IMR-90 (cell line): ENCODE data around the gene TMEM120A. TPM values are rescaled to one million over a fixed set of nuclear protein-coding genes. Genes with fewer than 3 reads are reported as not detected.

Source experiments
- ATAC-seq: fragments of 200-7000 bp; cut with Tn5 transposase; 2 replicates; pipeline ENCODE4 v1.9.1; 2020; ENCODE audit warnings: low read depth, mild to moderate bottlenecking, moderate library complexity
- BruUV-seq: library from RNA; stranded (reverse); fragments of 400-500 nt; replicated peaks from 2 replicates; lab custom pipeline; 2021; lab: Mats Ljungman, UMichigan
- CTCF ChIA-PET: fragments of 300-600 bp; formaldehyde crosslinking; extraction: SDS; loops from one replicate; lab custom pipeline; 2021; ENCODE audit warnings: antibody characterized with exemption; lab: Yijun Ruan, JAX
- POLR2A ChIA-PET: fragments of 300-600 bp; sonication (Branson Sonifier 250); formaldehyde crosslinking; loops from one replicate; lab custom pipeline; 2022; ENCODE audit warnings: antibody characterized with exemption; ENCODE audit not compliant: unreplicated experiment; lab: Charles Lee
- DNase-seq: peaks from one replicate; pipeline ENCODE4 v3.0.0; 2013
- H2AFZ ChIP-seq: replicated peaks from 2 replicates; pipeline ENCODE3; 2013; ENCODE audit warnings: low read length, mild to moderate bottlenecking; ENCODE audit not compliant: poor library complexity
- H2AK5ac ChIP-seq: 2 replicates; pipeline ENCODE4 v1.6.1; 2013; ENCODE audit warnings: low read depth, low read length, inconsistent platforms
- H2AK9ac ChIP-seq: replicated peaks from 2 replicates; pipeline ENCODE3; 2013; ENCODE audit warnings: mild to moderate bottlenecking, low read depth, low read length, moderate library complexity; ENCODE audit not compliant: poor library complexity
- H2BK120ac ChIP-seq: 2 replicates; pipeline ENCODE4 v1.6.1; 2013; ENCODE audit warnings: low read depth, low read length, inconsistent platforms
- H2BK15ac ChIP-seq: 3 replicates; pipeline ENCODE4 v1.6.1; 2013; ENCODE audit warnings: low read depth, low read length, inconsistent platforms
- H2BK20ac ChIP-seq: 2 replicates; pipeline ENCODE4 v1.6.1; 2013; ENCODE audit warnings: low read depth, mild to moderate bottlenecking, inconsistent platforms, low read length, moderate library complexity
- H2BK5ac ChIP-seq: 2 replicates; pipeline ENCODE4 v1.6.1; 2013; ENCODE audit warnings: mild to moderate bottlenecking, low read depth, low read length, inconsistent platforms; ENCODE audit not compliant: poor library complexity, severe bottlenecking
- H3K14ac ChIP-seq: replicated peaks from 2 replicates; pipeline ENCODE4 v1.6.1; 2013; ENCODE audit warnings: low read depth, low read length, inconsistent platforms
- H3K18ac ChIP-seq: 2 replicates; pipeline ENCODE4 v1.6.1; 2013; ENCODE audit warnings: low read depth, low read length, control low read depth
- H3K23ac ChIP-seq: 2 replicates; pipeline ENCODE4 v1.6.1; 2013; ENCODE audit warnings: low read depth, low read length, inconsistent platforms
- H3K27ac ChIP-seq: 2 replicates; pipeline ENCODE4 v1.5.1; 2013; ENCODE audit warnings: mild to moderate bottlenecking, control low read depth, low read length; ENCODE audit not compliant: insufficient read depth
- H3K27me3 ChIP-seq: 2 replicates; pipeline ENCODE4 v1.6.1; 2013; ENCODE audit warnings: low read length; ENCODE audit not compliant: control insufficient read depth, insufficient read depth
- H3K36me3 ChIP-seq: 2 replicates; pipeline ENCODE4 v1.6.1; 2013; ENCODE audit warnings: low read length, mixed read lengths; ENCODE audit not compliant: control insufficient read depth, insufficient read depth
- H3K4ac ChIP-seq: 2 replicates; pipeline ENCODE4 v1.6.1; 2013; ENCODE audit warnings: low read depth, low read length, inconsistent platforms
- H3K4me1 ChIP-seq: 2 replicates; pipeline ENCODE4 v1.6.1; 2013; ENCODE audit warnings: low read length, mixed read lengths; ENCODE audit not compliant: control insufficient read depth, insufficient read depth
- H3K4me2 ChIP-seq: 2 replicates; pipeline ENCODE4 v1.6.1; 2013; ENCODE audit warnings: low read depth, mild to moderate bottlenecking, control low read depth, low read length, moderate library complexity
- H3K4me3 ChIP-seq: 2 replicates; pipeline ENCODE4 v1.5.1; 2013; ENCODE audit warnings: low read depth, mild to moderate bottlenecking, control low read depth, low read length, moderate library complexity; ENCODE audit not compliant: insufficient read depth
- H3K56ac ChIP-seq: 2 replicates; pipeline ENCODE4 v1.6.1; 2013; ENCODE audit warnings: low read length, inconsistent platforms; ENCODE audit not compliant: insufficient read depth; ENCODE audit errors: extremely low read depth
- H3K79me1 ChIP-seq, 2 experiments: 2 replicates each; pipeline ENCODE4 v1.6.1; 2013; ENCODE audit warnings: low read length in 2 of 2, inconsistent platforms in 1 of 2, low read depth in 1 of 2
- H3K9ac ChIP-seq: 2 replicates; pipeline ENCODE4 v1.6.1; 2013; ENCODE audit warnings: low read depth, low read length, control low read depth
- H3K9me1 ChIP-seq: 2 replicates; pipeline ENCODE4 v1.6.1; 2013; ENCODE audit warnings: low read length, inconsistent platforms; ENCODE audit not compliant: insufficient read depth
- H3K9me3 ChIP-seq: 2 replicates; pipeline ENCODE4 v1.6.1; 2013; ENCODE audit warnings: low read length; ENCODE audit not compliant: control insufficient read depth, insufficient read depth
- H4K20me1 ChIP-seq: 2 replicates; pipeline ENCODE4 v1.6.1; 2013; ENCODE audit warnings: low read length, inconsistent platforms; ENCODE audit not compliant: insufficient read depth
- H4K5ac ChIP-seq: 2 replicates; pipeline ENCODE4 v1.6.1; 2013; ENCODE audit warnings: mild to moderate bottlenecking, low read depth, low read length, control low read depth
- H4K8ac ChIP-seq, 2 experiments: 2 replicates each; pipeline ENCODE4 v1.6.1; 2013; ENCODE audit warnings: low read depth in 2 of 2, low read length in 2 of 2, control low read depth in 1 of 2, inconsistent platforms in 1 of 2
- H4K91ac ChIP-seq: 2 replicates; pipeline ENCODE4 v1.6.1; 2013; ENCODE audit warnings: low read depth, low read length, inconsistent platforms; ENCODE audit not compliant: insufficient read depth
- BHLHE40 ChIP-seq: fragments of 150-350 bp; IDR thresholded peaks from 2 replicates; pipeline ENCODE4 v1.6.1; 2016; ENCODE audit warnings: mild to moderate bottlenecking, low read depth, low read length
- CEBPB ChIP-seq: IDR thresholded peaks from 2 replicates; pipeline ENCODE4 v1.6.1; 2012; ENCODE audit warnings: low read depth, low read length, improper control_type of control experiment
- CTCF ChIP-seq: conservative IDR thresholded peaks from 2 replicates; pipeline ENCODE4 v1.5.1; 2012; ENCODE audit warnings: mild to moderate bottlenecking, low read depth, low read length, improper control_type of control experiment
- ELK1 ChIP-seq: fragments of 150-350 bp; IDR thresholded peaks from 2 replicates; pipeline ENCODE4 v1.6.1; 2016; ENCODE audit warnings: low read depth, mild to moderate bottlenecking, low read length, moderate library complexity, borderline replicate concordance
- MAZ ChIP-seq: IDR thresholded peaks from 2 replicates; pipeline ENCODE4 v1.6.1; 2012; ENCODE audit warnings: low read depth, mild to moderate bottlenecking, low read length, improper control_type of control experiment, moderate library complexity, borderline replicate concordance
- MXI1 ChIP-seq: IDR thresholded peaks from 2 replicates; pipeline ENCODE4 v1.6.1; 2012; ENCODE audit warnings: low read depth, mild to moderate bottlenecking, low read length, moderate library complexity, borderline replicate concordance
- NFE2L2 ChIP-seq: fragments of 150-350 bp; IDR thresholded peaks from 2 replicates; pipeline ENCODE4 v1.6.1; 2016; ENCODE audit warnings: low read depth, mild to moderate bottlenecking, low read length
- USF2 ChIP-seq: fragments of 150-350 bp; IDR thresholded peaks from 2 replicates; pipeline ENCODE4 v1.6.1; 2017; ENCODE audit warnings: mild to moderate bottlenecking, antibody characterized with exemption, low read length, low read depth
- WGBS, 2 experiments: methylation state at CpG; one replicate each; pipeline versions ENCODE4 v1.1.5 to v1.1.7; 2013; ENCODE audit warnings: missing lambda C conversion rate in 2 of 2; ENCODE audit not compliant: insufficient read length in 1 of 2; ENCODE audit errors: extremely low coverage in 2 of 2; 5-methylcytosine and 5-hydroxymethylcytosine counted together
- dilution Hi-C: fragments of 300-500 bp; cut with HindIII; formaldehyde crosslinking; loops from one replicate; pipeline ENCODE4 v1.14.3; 2018; ENCODE audit warnings: low sequenced_read_pairs; ENCODE audit not compliant: unreplicated experiment
- in situ Hi-C: fragments of 300-500 bp; cut with MboI; formaldehyde crosslinking; loops from 3 replicates; pipeline ENCODE4 v1.14.3; 2019; ENCODE audit warnings: low sequenced_read_pairs, inconsistent platforms, mixed read lengths
- intact Hi-C: fragments of 100-400 bp; cut with micrococcal nuclease; formaldehyde crosslinking; loops from 2 replicates; pipeline ENCODE4 v1.10.0; 2022
- polyA plus RNA-seq, 3 experiments: library from polyadenylated mRNA; depleted of rRNA; stranded (reverse); fragments of >200 nt; gene quantifications; 2 replicates each; pipeline ENCODE4 v1.2.3, GENCODE V29; 2012; ENCODE audit warnings: low replicate concordance in 1 of 3
- total RNA-seq: library from RNA; depleted of rRNA; stranded (reverse); fragments of >200 nt; gene quantifications from 2 replicates; pipeline ENCODE4 v1.2.3, GENCODE V29; 2012

TMEM120A gene
- total and polyA plus RNA-seq, 2 of the 4 experiments (the other 2 are of a cell fraction) = 32.1 to 39.3 TPM

GRCh38 chr7:75963381-75963995 is 30.9 kb downstream of the TMEM120A start:
- Histone ChIP-seq H2AFZ (peak overlapping the region; percentile 72), H3K9me1 (peaks cover 18% of the 10 kb centered on the region), H3K56ac (peak overlapping the region; percentile 1; the same call in 1 of the 2 replicates), H3K9ac (no peak overlapping the region), H2AK9ac (peak overlapping the region; percentile 88), H3K36me3 (peaks cover 13% of the 10 kb centered on the region; the same call in 1 of the 2 replicates), H2AK5ac (peak overlapping the region; percentile 88), H3K23ac (peak overlapping the region; percentile 70), H2BK5ac (peak overlapping the region; percentile 73), H3K4me2 (no peak overlapping the region), H3K18ac (peak overlapping the region; percentile 34), H3K14ac (peak overlapping the region; percentile 93), H4K5ac (peak overlapping the region; percentile 62), H2BK20ac (peak overlapping the region; percentile 63), H3K79me1 (peaks cover 6 to 48% of the 10 kb centered on the region in 2 experiments), H3K4me3 (no peak overlapping the region), H3K27ac (peak overlapping the region; percentile 62), H2BK15ac (peak overlapping the region; percentile 50; the same call in 1 of the 3 replicates), H3K4ac (peak overlapping the region; percentile 82), H3K4me1 (peaks cover 11% of the 10 kb centered on the region), H3K27me3 (no peaks in the 10 kb centered on the region), H4K8ac (peak overlapping the region; percentile 50 to 89), H2BK120ac (peak overlapping the region; percentile 92), H3K9me3 (no peaks in the 10 kb centered on the region), H4K20me1 (no peaks in the 10 kb centered on the region), H4K91ac (peak overlapping the region; percentile 81)
- DNase-seq (no peak), ATAC-seq (no peak)
- dilution Hi-C loops = no loop called here
- no CpG with 5 or more reads among the region's 9 CpGs for WGBS, 2 experiments
- TF ChIP-seq BHLHE40 = no peak
- TF ChIP-seq CTCF = no peak
- TF ChIP-seq USF2 = no peak
- no peak for TF ChIP-seq MXI1
- no peak for TF ChIP-seq MAZ
- no peak for TF ChIP-seq NFE2L2
- TF ChIP-seq CEBPB = no peak
- TF ChIP-seq ELK1 = no peak
- POLR2A ChIA-PET = no interaction called here
- intact Hi-C loops = loop anchor here (10.0 kb wide), 1 partner anchor 49 kb away; the partner anchor contains the start of gene POR
- CTCF ChIA-PET = interaction anchor here (0.7 kb wide), 1 partner anchor 97 kb away, joined by 8 read pairs; no protein-coding TSS in a partner anchor
- no TSS peak for BruUV-seq
- in situ Hi-C loops = no loop called here
